PC-9 (cell line): Measurements from ENCODE around the gene GIPC2.

Source experiments
- CTCF ChIP-seq: fragments of 200-600 bp; sonication (generic); conservative IDR thresholded peaks from 2 replicates; pipeline ENCODE4 v1.6.1; 2017; ENCODE audit warnings: mixed run types, antibody characterized with exemption, mild to moderate bottlenecking, moderate library complexity
- EZH2 ChIP-seq: fragments of 200-600 bp; sonication (generic); IDR thresholded peaks from 2 replicates; pipeline ENCODE4 v1.8.0; 2017; ENCODE audit warnings: antibody characterized with exemption, low read depth

GRCh38 chr1:78090472-78091133, 44.8 kb downstream of the GIPC2 start:
- TF ChIP-seq CTCF (no peak), EZH2 (no peak)
